Endothelial cell (in vitro differentiated cells): Measurements from ENCODE around the gene ZNF358. TPM values are rescaled to one million over a fixed set of nuclear protein-coding genes. Genes with fewer than 3 reads are reported as not detected.

Source experiments
- DNase-seq: peaks from one replicate; pipeline ENCODE4 v3.0.0; 2021; ENCODE audit warnings: low spot score
- H3K27ac Mint-ChIP-seq: one replicate; pipeline ENCODE4 v1.8.0; 2021; ENCODE audit warnings: mixed read lengths, inconsistent platforms; ENCODE audit not compliant: unreplicated experiment
- H3K27me3 Mint-ChIP-seq: one replicate; pipeline ENCODE4 v1.8.0; 2021; ENCODE audit warnings: mild to moderate bottlenecking, moderate library complexity, mixed read lengths, inconsistent platforms; ENCODE audit not compliant: unreplicated experiment
- H3K36me3 Mint-ChIP-seq: one replicate; pipeline ENCODE4 v1.8.0; 2021; ENCODE audit warnings: mild to moderate bottlenecking, low read depth, mixed read lengths, inconsistent platforms; ENCODE audit not compliant: unreplicated experiment
- H3K4me1 Mint-ChIP-seq: one replicate; pipeline ENCODE4 v1.8.0; 2021; ENCODE audit warnings: mild to moderate bottlenecking, mixed read lengths, inconsistent platforms; ENCODE audit not compliant: unreplicated experiment
- H3K4me3 Mint-ChIP-seq: one replicate; pipeline ENCODE4 v1.8.0; 2021; ENCODE audit warnings: mild to moderate bottlenecking, mixed read lengths, inconsistent platforms; ENCODE audit not compliant: unreplicated experiment
- H3K9me3 Mint-ChIP-seq: one replicate; pipeline ENCODE4 v1.8.0; 2021; ENCODE audit warnings: mixed read lengths, inconsistent platforms; ENCODE audit not compliant: unreplicated experiment
- CTCF ChIP-seq: fragments of 200-600 bp; sonication (generic); IDR thresholded peaks from one replicate; pipeline ENCODE4 v1.5.0; 2021; ENCODE audit warnings: antibody characterized with exemption; ENCODE audit not compliant: unreplicated experiment
- total RNA-seq: library from RNA; stranded (reverse); fragmentation: NEBNext Ultra II Directional; extraction: Animal tissue kit (Norgen Biotek cat#: 25700); gene quantifications from one replicate; pipeline ENCODE4 v1.2.1, GENCODE V29; 2021; ENCODE audit not compliant: unreplicated experiment

The ZNF358 gene
- total RNA-seq, 1 donor from 2014 or later = 87.4 TPM

DNA sequence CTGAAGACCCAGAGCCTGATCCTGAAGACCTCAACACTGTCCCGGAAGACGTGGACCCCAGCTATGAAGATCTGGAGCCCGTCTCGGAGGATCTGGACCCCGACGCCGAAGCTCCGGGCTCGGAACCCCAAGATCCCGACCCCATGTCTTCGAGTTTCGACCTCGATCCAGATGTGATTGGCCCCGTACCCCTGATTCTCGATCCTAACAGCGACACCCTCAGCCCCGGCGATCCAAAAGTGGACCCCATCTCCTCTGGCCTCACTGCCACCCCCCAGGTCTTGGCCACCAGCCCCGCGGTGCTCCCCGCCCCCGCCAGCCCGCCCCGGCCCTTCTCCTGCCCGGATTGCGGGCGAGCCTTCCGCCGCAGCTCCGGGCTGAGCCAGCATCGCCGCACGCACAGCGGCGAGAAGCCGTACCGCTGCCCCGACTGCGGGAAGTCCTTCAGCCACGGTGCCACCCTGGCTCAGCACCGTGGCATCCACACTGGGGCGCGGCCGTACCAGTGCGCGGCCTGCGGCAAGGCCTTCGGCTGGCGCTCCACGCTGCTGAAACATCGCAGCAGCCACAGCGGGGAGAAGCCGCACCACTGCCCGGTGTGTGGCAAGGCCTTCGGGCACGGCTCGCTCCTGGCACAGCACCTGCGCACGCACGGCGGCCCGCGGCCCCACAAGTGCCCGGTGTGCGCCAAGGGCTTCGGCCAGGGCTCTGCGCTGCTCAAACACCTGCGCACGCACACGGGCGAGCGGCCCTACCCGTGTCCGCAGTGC is 3.6 kb downstream of the ZNF358 start:
- Mint-ChIP-seq H3K9me3 (no peaks in the 10 kb centered on the region), H3K36me3 (peaks cover 23% of the 10 kb centered on the region), H3K27me3 (peaks cover 18% of the 10 kb centered on the region), H3K27ac (no peak overlapping the region), H3K4me1 (peaks cover 20% of the 10 kb centered on the region), H3K4me3 (peak overlapping the region; percentile 51)
- no peak for DNase-seq
- no peak for TF ChIP-seq CTCF

GRCh38 chr19:7520131-7521051 is 4.5 kb downstream of the ZNF358 start:
- Mint-ChIP-seq H3K4me1 (peaks cover 16% of the 10 kb centered on the region), H3K27me3 (peaks cover 16% of the 10 kb centered on the region), H3K27ac (no peak overlapping the region), H3K9me3 (no peaks in the 10 kb centered on the region), H3K36me3 (peaks cover 19% of the 10 kb centered on the region), H3K4me3 (no peak overlapping the region)
- TF ChIP-seq CTCF = no peak
- DNase-seq = no peak

DNA sequence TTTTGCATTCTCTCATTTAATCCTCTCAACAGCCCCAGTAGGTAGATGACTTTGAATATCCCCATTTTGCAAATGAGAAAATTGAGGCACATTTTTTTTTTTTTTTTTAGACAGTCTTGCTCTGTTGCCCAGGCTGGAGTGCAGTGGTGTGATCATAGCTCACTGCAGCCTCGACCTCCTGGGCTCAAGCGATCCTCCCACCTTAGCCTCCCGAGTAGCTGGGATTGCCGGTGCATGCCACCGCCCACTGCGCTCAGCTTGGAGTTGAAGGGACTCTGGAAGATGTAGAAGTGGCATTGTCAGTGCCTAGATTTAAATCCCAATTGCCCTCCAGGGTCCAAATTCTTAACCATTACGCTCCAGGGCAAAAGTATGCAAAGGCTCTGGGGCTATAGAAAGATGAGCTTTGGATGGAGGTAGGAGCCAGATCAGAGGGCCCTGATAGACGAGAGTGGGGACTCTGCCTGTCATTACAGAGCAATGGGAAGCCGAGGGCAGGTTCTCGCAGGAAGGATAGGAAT is 5.7 kb downstream of the ZNF358 start:
- Mint-ChIP-seq H3K27ac (peak overlapping the region; percentile 72), H3K4me3 (peak overlapping the region; percentile 89), H3K36me3 (peaks cover 16% of the 10 kb centered on the region), H3K4me1 (peaks cover 11% of the 10 kb centered on the region), H3K27me3 (peaks cover 20% of the 10 kb centered on the region), H3K9me3 (no peaks in the 10 kb centered on the region)
- DNase-seq = no peak
- TF ChIP-seq CTCF = no peak

GRCh38 chr19:7522072-7522922 is 6.4 kb downstream of the ZNF358 start, which contains the start of gene MCOLN1:
Gene MCOLN1 (plus strand): TSS chr19:7522624. CDS start chr19:7522751, 127 bp downstream.
- peak within 1 kb of the TSS; percentile 89 for H3K4me3 Mint-ChIP-seq
- peaks cover 16% of the 10 kb centered on the region for H3K36me3 Mint-ChIP-seq
- peaks cover 20% of the 10 kb centered on the region for H3K27me3 Mint-ChIP-seq
- no peak within 1 kb of the TSS for H3K27ac Mint-ChIP-seq
- TF ChIP-seq CTCF = no peak
- peak; percentile 100 for DNase-seq
- H3K9me3 Mint-ChIP-seq = no peaks in the 10 kb centered on the region
- H3K4me1 Mint-ChIP-seq = peaks cover 5% of the 10 kb centered on the region
